ENCODE data around the gene CDH3.

CDH3 gene

DNA sequence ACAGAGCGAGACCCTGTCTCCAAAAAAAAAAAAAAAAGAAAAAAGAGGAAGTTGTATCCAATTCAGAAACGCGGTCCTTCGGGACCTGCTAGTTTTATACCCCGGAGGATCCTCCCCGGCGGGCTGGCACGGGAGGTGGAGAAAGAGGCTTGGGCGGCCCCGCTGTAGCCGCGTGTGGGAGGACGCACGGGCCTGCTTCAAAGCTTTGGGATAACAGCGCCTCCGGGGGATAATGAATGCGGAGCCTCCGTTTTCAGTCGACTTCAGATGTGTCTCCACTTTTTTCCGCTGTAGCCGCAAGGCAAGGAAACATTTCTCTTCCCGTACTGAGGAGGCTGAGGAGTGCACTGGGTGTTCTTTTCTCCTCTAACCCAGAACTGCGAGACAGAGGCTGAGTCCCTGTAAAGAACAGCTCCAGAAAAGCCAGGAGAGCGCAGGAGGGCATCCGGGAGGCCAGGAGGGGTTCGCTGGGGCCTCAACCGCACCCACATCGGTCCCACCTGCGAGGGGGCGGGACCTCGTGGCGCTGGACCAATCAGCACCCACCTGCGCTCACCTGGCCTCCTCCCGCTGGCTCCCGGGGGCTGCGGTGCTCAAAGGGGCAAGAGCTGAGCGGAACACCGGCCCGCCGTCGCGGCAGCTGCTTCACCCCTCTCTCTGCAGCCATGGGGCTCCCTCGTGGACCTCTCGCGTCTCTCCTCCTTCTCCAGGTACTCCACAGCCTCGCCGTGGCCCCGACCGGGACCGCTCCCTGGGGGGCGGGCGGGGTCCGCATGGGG is at the start of gene CDH3:
Gene CDH3 (plus strand): TSS at position 596 of the 779 bp plus-strand sequence. CDS start 70 bp downstream, at position 666.
- peak; percentile 32 for DNase-seq

DNA sequence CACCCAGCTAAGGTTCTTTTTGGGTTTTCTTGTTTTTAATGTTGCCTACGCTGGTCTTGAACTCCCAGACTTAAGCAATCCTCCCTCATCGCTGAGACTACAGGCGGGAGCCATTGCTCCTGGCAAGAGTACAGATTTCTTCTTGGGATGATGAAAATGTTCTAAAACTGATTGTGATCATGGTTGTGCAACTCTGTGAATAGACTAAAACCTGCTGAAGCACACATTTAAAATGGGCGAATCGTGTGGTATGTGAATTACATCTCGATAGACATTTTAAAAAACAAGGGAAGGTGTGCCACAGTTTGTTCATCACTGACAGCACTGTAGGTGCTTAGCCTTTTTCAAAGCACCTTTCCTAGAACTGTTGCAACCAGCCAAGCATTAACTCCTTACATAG is 48.8 kb upstream of the CDH3 start:
- no peak for DNase-seq

DNA sequence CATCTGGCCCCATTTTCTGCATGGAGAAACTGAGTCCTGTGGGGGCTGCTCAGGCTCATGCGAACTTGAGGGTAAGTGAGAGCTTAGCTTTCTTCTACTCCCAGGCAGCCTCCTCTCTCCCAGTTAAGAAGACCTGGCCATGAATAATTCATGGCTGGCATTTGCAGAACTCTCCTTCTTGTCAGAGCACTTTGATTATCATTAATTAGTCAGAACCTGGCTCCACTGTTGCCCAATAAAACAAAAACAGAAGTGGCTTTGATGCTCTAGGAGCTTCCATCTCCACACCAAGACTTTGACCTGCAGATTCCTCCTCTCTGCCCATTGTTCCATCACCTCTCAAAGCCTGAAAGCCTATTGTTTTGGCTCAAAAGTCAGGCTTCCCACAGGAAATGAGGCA is 45.5 kb upstream of the CDH3 start:
- no peak for DNase-seq

DNA sequence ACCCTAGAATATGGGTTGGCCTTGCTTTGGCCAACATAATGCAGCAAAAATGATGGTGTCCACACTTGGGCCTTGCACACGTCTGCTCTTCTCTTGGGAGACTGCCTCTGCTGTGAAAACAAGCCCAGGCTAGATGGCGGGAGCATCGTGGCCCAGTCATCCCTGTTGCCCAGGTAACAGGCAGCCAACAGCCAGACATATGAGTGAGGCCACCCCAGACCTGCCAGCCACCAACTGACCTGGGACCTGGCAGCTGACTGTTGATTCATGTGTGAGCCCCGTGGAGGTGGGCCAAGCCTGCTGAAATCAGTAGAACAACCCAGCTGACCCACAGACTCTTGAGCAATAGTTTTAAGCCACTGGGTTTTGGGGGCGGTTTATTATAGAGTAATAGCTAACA is 39.4 kb upstream of the CDH3 start:
- DNase-seq = no peak

DNA sequence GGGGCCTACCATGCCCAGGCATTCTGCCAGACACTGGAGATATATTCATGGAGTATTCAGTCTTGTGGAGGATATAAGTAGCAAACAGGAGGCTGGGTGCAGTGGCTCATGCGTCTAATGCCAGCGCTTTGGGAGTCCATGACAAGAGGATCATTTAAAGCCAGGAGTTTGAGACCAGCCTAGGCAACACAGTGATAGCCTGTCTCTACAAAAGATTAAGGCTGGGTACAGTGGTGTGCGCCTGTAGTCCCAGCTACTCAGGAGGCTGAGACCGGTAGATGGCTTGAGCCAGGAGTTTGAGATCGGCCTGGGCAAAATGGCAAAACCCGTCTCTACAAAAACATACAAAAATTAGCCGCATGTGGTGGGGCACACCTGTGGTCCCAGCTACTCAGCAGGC is 37.7 kb upstream of the CDH3 start:
- no peak for DNase-seq

DNA sequence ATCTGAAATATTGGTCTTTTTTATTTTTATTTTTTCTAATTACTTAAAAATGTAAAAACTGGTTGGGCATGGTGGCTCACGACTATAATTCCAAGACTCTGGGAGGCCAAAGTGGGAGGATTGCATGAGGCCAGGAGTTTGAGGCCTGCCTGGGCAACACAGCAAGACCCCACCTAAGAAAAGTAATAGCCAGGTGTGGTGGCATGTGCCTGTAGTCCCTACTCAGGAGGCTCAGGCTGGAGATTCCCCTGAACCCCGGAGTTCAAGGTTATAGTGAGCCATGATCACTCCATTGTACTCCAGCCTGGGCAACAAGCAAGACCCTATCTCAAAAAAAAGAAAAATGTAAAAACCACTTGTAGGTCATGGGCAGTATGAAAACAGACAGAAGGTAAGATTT is 36.8 kb upstream of the CDH3 start:
- no peak for DNase-seq

DNA sequence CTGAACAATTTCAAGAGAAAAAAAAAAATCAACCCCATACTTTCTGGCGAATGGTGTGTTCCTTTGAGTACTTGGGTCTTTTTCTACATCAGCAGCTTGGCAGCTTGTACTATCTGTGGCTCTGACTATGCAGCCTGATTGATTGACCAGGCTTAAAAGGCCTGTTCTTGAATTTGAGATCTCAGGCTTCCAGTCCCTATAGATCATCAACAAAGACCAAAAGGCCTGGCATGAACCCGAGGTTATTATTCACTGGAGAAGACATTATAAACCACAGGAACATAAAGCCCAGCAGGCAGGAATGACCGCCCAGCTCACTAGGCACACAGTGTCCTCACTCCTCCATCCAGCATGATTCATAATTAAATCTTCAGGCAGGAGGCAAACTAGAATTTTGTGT is 32.1 kb upstream of the CDH3 start:
- DNase-seq = no peak

DNA sequence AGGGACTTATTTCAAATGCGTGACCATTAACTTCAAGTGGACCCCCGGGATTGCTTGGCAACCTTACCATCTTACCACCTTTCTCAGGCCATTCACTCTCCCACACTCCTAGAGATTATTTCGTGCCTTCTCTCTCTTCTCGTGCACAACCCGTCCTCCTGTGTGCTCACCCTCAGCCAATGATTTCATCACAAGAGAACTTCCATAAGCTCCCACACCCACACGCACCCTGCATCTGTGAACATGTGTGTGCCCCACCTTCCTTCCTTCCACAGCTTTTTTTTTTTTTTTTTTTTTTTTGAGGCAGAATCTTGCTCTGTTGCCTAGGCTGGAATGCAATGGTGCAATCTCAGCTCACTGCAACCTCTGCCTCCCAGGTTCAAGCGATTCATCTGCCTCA is 27.4 kb upstream of the CDH3 start:
- no peak for DNase-seq

DNA sequence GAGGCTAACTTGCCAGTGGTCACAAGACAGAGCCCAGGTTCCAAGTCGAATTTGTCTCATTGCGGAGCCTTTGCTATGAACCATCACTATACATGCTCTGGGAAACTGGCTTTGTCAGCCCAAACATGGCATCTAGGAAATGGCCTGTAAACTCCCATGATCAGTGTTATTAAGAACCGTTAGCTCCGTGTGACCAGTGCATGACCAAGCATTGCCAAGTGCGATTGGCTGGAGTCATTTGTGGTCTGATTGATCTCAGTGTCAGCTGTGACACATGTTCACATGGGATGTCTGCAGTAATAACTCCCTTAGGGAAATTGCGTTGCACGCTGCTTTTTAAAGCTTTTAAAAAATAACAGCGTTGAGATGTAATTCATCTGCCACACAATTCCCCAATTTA is 18.6 kb upstream of the CDH3 start:
- no peak for DNase-seq

DNA sequence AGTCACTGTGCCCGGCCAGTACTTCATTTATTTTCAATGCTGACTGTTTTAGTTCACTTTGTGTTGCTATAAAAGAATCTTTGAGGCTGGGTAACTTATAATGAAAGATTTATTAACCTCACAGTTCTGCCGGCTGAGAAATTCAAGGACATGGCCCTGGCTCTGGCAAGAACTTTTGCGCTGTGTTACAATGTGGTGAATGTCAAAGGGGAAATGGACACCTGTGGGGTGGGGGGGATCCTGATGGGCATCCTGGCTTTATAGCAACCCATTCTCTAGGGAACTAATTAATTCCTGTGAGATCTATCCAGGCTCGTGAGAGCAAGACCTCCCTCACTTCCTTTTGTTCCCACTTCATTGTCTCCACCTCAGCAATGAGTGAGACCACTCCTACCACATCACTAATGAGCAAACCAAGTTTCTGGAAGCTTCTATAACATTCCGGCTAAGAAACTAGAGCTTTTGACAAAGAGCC is 17.1 kb upstream of the CDH3 start:
- DNase-seq = no peak

DNA sequence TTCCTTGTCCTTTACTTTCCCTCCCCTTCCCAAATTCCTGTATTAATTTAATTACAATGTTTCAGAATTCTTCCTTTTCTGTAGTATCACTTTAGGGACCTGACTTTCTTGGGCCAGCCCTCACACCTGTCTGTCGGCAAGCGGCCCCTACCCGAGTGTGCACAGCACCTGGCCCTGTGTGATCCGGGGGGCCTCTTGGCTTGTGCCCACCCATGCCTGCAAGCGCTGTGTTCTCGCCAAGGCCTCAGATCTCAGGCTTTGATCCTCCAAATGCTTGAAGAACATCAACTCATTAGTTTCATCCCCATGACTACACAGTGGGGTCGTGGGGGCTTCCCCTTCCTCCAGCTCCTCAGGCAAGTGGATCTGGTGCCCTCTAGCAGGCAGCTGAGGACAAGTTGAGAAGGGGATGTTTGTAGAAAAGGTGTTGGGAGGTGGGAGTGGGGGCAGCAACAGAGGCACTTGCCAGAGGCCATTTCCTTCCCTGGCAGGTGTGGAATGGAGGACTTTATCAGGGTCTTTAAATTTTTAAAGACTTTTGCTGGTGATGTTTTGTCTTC is 15.7 kb upstream of the CDH3 start:
- DNase-seq = no peak

DNA sequence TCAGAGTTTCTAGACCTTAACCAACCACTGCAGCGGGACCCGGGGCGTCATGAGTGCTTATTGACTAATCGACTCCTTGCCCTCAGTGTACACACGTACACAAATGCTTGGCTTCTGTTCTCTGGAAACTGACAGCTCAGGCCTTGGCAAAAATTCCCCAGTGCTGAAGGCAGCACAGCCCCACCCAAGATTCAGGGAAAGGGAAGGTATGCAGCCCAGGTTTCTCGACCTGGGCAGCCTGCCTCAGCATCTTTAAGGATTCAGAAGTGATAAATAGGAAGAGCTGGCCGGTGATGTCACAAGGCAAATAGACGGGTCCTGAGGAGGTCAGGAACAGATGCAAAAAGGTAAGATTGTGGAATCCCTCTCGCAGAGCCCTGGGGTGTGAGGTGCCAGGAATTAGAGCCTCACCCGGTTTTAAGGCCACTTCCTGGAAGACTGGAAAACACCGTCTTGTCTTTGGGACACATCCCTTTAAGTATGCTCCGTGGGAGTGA is 9.0 kb upstream of the CDH3 start:
- no peak for DNase-seq

DNA sequence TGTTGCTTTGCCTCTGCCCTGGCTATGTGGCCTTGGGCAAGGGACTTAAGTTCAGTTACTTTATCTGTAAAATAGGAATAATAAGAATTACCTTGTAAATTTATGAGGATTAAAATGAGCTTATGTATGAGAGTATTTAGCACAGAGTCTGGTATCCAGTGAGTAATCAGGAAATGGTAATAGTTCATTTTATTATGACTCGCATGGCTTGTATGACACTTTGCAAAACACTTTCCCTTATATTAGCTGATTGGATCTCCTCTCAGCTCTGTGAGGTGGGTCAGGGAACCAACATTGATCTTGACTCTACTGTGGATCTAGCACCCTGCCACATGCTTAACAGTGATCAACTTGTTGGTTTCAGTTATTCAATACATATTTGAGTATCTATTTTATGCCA is 8.3 kb upstream of the CDH3 start:
- DNase-seq = no peak

DNA sequence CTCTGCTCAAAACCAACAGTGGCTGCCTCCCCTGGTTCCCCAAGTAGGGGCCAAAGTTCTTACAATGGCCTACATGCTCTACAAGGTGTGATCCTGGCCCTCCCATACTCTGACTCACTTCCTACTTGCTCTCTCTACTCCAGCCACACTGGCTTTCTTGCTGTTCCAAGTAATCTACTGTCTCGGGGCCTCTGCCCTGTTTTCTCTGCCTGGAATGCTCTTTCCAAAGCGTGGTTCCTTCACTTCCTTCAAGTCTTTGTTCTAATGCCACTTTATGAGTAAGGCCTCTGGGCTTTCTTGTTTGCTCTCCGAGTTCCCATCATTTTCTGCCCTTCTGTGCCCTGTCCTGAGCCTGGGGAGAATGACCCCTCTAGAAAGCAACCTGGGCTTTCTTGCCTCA is 4.1 kb upstream of the CDH3 start:
- no peak for DNase-seq

DNA sequence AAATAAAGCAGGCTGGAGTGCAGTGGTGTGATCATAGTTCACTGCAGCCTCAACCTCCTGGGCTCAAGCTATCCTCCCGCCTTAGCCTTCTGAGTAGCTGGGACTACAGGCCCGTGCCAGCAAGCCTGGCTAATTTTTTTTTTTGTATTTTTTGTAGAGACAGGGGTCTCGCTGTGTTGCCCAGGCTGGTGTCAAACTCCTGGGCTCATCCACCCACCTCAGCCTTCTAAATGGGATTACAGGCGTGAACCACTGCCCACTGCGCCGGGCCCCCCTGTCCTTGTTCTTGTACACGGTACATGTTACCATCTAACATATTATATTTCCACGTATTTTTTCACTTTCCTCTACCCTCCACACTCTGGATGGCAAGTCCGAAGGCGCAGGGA is 3.1 kb upstream of the CDH3 start:
- no peak for DNase-seq

DNA sequence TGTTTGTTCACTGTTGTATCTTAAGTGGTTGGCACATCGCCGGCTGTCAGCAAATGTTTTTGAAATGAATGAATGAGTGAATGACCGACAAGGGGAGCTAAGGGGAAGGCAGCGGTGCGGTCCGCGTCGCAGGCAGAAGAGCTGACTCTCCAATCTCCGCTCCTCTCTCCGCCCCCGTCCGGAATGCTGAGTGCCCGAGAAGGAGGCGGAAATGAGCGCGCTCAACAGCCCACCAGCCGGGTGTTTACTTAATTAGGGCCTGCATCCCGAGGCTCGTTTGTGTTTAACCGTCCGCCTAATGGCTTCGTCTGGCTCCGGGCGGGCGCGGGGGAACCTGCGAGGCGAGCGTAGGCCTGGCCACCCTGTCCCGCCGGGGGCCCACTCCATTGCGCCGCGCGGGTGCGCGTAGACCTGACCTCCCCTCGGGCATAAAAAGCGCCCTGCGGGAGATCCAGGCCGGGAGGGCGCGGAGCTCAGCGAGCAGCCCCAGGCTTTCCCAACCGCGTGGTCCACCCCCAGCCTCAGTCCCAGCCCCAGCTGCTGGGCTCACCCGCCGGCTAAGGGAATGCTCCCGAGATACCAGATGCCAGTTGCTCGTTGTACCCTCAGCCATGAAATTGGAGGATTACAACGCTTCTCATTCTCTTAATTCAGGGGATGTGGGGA is 2.5 kb upstream of the CDH3 start:
- DNase-seq = no peak

DNA sequence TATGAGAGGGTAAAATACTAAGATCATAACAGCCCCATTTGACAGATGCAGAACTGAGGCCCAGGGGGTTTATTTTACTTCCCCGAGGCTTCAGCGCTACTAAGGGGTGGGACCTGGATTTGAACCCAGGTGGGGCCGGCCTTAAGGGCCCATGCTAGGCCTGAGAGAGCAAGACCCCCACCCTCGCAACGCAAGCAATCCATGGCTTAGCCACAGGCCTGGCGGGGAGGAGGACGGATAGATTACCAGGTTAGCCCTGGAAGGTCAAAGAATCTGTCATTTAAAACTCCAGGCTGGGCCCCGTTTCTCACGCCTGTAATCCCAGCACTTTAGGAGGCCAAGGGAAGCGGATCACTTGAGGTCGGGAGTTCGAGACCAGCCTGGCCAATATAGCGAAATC is 1.9 kb upstream of the CDH3 start:
- no peak for DNase-seq

DNA sequence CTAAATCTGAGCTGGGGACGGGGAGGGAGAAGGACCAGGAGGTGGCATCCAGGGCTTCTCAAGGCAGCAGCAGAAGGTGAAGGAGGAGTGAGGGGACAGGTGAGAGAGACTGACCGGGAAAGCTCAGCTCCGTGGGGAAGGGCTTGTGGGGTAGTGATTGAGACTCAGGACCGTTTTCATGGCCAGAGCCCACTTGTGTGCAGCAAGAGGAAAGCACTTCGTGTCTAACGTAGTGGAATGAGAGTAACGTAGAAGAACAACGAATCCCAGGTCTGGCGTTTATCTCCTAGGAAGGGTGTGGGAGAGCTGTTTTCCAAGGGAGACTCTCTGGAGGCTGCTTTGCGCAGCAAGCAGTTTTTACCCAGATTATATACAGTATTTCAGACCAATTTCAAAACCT is 1.3 kb upstream of the CDH3 start:
- no peak for DNase-seq

DNA sequence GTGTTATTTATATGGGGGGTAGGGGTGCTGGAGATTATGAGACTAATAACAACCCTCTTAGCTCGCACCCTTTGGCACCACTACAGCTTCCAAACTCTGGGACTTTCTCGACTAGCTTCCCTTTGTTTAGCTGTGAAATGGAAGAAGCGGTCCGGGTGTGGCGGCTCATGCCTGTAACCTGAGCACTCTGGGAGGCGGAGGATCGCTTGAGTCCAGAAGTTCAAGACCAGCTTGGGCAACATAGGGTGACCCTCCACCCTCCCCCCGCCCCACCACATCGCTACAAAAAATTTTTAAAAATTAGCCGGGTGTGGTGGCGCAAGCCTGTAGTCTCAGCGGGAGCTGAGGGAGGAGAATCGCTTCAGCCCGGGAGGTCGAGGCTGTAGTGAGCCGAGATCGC is 814 bp upstream of the CDH3 start:
- no peak for DNase-seq

DNA sequence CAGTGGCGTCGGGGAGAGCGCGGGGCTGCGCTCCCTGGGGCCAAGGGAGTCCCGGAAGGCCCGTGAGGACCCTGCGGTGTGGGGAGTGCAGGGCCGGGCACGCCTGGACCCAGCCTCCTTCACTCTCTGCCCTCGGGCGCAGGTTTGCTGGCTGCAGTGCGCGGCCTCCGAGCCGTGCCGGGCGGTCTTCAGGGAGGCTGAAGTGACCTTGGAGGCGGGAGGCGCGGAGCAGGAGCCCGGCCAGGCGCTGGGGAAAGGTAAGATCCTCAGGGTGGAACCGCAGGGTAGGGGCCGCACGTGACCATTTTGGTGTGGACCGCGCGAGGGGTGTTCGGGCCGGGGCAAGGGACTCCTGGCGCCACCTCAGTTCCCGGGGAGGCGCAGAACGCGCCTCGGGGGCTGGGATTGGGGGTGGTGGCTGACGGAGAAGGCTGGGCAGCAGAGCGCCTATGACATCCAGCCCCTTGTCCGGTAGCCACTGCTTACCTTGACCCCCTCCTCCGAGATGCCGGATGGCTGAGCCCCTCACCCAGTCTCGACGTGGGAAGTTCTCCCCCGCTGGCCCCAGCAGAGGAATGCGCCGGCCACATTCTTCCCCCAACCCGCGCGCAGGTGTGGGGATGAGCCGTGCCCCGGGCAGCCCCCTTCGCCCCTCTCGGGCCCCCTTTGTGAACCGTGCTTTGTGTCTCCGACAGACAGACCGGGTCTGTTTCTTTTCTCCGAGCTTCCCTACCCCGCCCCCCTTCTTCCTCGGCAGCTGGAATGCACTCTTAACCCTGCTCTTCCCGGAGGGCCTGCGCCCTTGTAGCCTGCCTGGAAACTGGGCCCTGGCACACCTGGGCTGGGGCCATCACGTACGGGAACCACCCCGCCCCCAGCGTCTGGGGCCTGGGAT is 631 bp downstream of the CDH3 start:
- no peak for DNase-seq

DNA sequence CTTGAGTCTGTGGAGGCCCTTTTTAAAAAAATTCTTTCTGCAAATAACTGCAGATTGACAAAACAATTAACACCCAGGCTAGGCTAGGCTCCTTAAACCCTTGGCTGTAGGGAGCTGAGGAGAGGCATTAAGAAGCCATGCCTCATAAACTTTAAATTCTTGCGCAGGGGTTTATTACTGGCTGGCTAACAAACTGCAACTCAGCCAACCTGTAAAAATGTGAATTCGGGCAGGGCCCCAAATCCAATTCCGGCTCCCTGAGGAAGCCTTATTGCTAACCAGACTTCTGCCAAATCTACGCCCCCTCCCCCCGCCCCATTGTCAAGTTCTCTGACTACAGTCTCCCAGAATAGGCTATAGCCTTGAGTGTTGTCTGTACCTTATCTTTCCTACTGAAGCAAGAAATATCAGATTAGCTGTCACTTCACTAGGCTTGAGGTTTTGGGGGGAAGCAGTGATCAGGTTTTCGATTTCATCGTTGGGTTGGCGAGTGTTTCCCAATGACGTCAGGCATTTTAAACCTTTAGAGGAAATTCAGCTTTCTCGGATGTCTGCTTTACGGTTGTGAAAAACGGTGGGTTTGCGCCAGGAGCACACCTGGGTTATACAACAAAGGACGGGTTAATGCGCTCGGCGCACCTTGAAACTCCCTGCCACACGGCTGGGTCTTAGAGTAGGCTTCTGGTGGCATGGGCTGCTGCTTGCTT is 2.0 kb downstream of the CDH3 start:
- no peak for DNase-seq

DNA sequence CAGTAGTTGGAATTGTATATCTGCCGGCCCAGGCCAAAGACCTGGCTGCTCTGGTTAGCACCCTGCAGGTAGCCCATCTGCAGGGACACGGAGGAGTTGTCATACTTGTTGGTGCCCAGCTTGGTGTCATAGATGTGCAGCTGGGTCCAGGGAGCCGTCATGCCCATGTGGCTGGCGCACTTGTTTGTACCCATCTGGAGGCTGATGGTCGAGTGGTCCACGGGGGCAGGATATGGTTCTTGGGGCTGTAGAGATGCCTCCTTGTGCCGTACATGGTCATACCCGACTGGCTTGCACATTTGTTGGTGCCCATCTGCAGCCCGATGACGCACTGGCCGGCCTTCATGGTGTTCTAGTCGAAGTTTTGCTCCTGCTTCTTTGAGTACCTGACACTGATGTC is 6.0 kb downstream of the CDH3 start:
- DNase-seq = no peak

DNA sequence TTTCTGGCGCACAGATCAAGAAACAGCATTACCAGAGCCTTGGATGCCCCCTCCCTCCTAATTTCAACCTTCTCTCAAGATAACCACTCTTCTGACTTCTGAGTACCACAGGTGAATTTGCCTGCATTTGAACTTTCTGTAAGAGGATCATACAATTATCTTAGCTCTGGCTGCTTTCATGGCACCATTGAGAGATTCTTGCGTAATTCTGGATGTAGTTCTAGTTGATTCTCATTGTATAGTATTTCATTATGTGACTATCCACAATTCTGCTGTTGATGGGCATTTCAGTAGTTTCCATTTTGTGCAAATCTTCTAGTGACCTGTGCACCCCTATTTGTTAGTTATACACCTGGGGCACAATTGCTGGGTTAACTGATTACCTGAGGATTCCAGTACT is 7.5 kb downstream of the CDH3 start:
- DNase-seq = no peak
